HG03108 (cell line): ENCODE results near the gene TTC34.

Source experiments
- ATAC-seq: cut with Tn5 transposase; IDR thresholded peaks from one replicate; pipeline ENCODE4 v1.9.1; 2021; ENCODE audit warnings: moderate library complexity; ENCODE audit not compliant: unreplicated experiment

TTC34 gene

GRCh38 chr1:2643414-2644077 is 157.9 kb downstream of the TTC34 start:
- ATAC-seq, result no peak

DNA sequence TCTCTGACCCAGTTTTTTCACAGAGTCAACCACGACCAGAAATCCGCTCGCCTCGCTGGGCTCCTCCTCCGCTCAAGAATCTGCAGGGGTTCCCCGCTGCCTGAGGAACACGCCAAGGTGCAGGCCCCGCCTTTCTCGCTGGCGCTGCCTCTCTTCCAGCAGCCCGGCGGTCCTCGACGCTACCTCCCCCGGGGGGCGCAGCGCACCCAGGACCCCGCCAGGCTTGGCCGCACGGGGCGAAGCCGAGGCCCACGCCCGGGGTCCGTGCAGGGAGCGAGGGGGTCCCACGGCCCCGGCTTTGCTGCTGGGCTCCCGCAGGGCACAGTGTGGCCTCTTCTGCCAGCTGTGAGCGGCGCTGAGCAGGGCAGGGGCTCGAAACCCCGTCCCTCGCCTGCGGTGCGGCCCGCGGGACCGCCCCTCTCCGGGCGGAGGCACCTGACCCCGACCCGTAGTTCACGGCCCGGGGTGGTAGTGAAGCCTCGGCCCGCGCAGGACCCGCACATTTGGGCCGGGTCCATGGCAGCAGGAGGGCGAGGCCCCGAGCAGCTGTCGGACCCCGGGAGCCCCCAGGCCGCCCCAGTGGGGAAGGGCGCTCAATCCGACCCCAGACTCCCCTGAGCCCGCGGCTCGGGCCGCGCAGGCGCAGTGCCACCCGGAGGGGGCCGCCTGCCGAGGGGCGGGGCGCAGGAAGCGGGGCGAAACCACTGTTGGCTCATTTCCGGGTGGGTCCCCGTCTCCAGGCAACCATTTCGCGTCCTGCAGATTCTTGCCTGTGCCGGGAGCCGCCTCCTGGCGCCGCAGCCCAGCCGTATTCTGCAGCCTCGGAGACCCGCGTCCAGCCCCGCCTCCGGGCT is 158.7 kb downstream of the TTC34 start:
- peak; percentile 78 for ATAC-seq

DNA sequence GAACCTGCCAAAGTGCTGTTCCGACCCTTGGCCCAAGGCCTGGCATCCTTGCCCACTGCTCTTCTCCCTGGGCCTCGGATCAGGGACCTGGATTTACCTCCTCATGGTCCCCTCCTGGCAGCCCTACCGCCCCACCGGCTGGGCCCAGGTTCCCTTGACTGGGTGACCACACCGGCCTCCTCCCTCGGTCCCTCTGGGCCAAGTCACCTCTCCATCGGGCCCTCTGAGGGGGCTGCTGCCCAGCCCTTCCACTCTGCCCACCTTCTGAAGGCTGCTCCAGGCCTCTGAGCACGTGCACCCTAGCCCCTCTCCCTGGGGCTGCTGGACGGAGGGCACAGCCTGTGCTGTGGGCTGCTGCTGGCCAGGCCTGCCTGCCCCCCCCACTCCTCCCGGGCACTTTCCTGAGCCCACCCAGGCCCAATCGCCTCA is 159.3 kb downstream of the TTC34 start:
- no peak for ATAC-seq

DNA sequence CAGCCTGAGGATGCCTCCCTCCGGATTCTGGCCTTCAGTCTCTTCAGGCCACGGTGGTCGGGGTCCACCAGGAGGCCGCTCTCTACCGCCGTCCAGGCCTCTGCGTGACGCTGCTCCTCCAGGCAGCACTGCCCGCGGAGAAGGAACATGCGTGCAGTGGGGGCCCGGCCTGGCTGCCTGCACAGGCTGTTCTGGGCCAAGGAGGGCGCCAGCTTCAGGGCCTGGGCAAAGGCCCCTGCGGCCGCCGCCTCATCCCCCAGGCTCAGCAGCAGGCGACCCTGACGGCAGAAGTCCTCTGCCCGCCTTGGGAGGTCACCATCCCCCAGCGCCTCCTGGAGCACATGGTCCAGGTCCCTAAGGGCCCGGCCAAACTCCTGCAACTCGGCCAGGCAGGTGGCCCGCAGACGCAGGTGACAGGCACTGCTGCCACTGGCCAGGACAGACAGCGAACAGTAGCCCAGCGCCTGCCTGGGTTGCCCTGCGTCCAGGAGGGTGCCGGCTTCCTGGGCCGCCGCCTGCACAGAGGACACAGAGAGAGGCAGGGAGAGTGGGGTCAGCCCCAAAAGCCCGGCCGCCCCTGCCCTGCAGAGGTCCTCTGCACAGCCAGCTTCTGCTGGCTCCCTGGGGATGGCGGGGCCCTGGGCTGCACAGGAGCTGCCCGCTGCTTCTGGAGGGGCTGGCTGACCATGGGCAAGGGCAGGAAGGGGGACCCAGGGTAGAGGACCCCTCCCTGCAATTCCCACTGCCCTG is 159.9 kb downstream of the TTC34 start:
- ATAC-seq, result no peak

DNA sequence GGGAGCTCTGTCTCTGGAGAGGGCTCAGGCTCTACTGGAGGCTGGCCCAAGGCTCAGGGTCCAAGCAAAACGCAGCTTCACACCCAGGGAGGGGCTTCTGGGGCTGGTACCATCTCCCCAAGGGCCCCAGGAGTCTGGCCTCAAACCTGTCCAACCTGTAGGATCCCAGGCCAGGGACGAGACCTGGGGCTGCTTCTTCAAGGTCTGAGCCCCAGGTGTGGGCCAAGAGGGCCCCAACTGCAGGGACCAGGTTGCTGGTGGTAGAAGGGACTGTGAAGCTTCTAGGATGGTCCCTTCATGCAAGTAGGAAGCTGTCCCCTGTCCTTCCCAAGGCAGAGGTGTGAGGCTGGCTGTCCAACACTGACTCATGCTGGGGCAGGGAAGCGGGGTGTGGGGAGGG is 160.9 kb downstream of the TTC34 start:
- ATAC-seq, result no peak

DNA sequence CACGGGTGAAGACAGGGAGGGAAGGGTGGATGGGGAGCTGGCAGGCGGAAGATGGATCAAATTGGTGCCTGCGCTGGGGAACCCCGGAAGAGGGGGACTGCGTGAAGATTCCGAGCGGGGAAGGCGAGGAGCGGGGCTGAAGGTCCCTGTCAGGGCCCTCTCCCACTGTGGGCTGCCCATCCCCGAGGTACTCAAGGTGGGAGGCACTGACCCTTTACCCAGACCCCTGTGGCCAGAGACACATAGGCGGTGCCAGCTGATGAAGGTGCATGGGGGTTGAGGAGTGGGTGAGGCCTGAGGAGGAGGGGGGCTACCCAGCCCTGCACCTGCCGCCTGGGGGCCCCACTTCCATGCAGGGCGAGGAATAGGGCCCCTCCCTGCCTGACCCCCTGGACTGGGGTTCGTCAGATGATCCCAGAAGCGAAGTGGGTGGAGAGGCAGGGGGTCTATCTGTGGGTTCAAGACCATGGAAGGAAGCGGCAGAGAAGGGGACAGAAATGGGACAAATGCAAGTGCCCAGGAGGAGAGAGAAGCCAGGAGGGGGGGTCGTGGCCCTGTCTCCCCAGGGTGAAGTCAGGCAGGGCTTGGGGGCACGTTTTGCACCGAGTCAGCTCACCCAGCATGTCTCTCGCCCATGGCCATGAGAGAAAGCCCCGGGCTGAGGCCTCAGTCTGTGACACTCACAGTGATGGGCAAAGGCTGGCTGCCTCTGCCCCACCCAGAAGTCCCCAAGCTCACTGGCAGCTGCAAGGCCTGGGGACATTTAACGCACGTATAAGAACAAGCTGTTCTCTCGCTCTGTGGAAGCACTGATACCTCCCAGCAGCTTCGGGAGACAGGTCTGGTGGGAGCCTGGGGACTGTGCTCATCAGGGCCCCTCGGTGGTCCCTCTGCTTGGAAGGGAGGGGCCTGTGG is 161.6 kb downstream of the TTC34 start:
- no peak for ATAC-seq

GRCh38 chr1:2639203-2639602 is 162.3 kb downstream of the TTC34 start:
- ATAC-seq, result no peak

- no peak for ATAC-seq
Measured at GRCh38 chr1:2638466-2639115, 162.9 kb downstream of the TTC34 start.

DNA sequence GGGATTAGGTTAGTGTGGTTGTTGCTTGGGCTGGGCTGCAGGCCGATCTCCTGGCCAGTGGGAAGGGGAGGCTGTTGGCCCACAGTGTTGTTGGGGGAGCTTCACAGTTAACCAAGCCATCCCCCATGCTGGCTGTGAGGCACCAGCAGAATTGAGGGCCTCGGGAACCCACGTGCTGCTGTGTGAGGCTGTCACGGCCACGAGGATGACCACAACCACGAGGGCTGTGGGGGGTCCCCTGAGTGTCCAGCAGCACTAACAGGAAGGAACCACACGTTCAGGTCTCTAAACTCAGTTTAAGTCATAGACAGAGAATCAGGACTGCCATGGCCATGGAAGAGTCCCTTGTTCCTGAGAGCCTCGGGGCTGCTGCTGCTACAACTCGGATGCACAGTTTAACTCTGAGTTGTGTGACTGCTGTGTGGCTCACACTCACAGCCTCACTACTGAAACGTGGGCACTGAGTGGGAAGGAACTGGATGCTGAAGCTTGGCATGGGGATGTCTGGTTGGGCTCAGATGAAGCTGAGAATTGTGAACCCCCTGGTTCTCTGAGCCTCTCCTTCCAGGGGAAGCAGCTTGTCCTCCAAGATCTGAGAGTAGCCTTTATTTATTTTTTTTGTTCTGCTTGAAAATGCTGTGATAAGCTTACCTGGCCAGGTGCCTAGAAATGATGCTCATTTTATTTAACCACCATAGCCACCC is 163.9 kb downstream of the TTC34 start:
- ATAC-seq, result no peak

DNA sequence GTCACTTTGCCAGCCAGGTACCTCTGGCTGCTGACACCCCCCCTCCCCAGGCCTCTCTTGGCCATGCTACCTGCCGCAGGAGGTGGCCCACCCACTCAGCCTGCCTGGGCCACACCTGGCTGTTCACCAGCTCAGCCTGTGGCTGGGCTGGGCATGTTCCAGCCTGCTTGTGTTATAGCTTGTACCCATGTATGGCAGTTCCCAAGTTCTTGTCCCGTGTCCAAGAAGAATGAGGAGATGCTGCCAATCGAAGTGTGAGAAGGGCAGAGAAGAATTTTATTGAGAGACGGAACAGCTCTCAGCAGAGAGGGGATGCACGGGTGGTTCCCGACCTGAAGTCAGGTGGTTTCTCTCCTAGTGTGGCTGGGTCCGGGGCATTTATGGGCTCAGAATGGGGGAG is 164.8 kb downstream of the TTC34 start:
- no peak for ATAC-seq

DNA sequence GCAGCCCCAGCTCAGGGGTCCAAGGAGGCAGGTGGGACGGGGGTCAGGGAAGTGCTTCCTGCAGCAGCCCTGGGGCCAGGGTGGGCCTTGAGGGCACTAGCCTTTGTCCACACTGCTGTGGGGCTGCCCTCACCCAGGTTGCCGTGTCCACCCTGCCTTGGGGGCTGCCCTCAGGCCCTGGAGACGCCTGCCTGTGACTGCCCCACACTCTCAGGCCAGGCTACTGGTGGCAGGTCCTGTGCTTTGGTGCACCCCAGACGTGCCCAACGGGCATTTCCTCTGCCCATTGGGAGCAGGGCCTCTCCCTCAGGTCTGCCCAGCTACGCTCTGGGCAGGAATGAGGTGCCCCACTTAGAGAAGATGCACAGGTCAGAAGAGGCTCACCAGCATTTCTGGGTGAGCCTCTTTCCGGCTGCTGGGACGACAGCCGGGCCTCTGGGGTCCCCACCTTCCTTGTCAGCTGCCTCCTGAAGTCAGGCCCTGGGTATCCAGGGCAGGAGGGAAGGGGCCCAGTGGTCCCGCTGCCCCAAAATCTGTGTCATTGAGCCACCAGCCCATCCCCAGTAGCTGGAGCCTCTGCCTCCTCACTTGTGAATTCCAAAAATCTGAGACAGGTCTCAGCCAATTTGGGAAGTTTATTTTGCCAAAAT is 166.0 kb downstream of the TTC34 start:
- no peak for ATAC-seq

DNA sequence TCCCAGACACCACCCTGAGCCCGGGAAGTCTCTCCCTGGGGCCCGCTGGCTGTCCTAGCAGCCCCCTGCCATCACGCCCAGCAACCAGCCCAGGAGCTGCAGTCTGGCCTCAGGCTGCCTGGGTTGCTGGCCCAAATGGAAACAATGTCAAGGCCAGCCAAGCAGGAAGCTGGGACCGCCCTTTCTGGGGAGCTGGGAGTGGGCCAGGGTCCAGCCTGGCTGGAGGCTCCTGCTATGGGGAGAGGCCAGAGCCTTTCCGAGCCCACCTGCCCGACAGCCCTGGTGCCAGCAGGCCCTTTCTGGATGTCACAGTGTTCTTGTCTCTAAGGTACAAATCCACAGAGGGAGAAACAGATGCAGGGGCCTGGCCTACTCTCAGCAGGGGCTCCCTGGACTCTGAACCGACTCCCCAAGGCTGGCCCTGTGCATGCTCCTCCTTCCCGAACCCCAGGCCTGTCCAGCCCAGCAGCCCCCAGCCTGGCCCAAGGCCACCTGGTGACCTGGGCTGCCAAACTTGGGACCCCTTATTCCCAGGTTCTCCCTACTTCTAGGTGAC is 167.5 kb downstream of the TTC34 start:
- no peak for ATAC-seq

GRCh38 chr1:2633366-2633935 is 168.0 kb downstream of the TTC34 start:
- no peak for ATAC-seq

DNA sequence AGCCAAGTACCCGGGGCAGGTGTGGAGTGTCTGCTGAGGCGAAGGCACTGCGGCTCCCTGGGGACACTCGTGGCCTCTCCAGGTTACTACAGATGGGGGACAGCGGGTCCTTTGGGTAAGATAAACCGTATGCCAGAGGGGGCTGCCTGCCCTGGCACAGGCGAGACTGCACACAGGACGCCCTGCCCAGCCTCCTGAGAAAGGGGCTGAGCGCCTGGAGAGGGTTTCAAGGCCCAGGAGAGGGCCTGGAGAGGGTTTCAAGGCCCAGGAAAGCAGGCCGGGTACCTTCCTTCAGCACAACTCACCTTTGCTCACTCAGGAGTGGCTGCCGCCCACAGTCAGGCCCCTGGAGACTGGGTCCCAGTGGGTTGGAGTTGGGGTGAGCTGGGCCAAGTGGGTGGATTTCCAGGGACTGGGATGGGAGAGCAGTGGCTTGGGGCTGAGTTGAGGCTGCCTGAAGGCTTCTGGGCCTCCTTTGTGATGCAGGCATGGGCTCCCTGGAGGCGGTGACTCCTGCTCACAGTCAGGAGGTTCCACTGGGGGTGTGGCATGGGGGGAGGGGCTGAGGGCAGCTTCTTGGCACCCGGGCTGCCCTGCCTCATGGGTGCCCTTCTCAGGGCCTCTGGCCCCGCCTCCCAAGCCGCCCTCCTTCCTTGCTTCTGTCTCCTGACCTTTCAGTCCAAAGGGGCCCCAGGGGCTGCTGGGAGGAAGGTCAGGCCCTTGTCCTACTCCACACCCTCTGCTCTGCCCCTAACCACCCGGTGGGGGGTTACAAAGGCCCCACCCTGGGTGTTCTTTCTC is 168.7 kb downstream of the TTC34 start, which contains the start of gene MMEL1:
Gene MMEL1, minus strand, starts transcription at position 456 of the 801 bp plus-strand sequence. CDS start 3,532 bp downstream, outside the sequence.
- ATAC-seq, result no peak

DNA sequence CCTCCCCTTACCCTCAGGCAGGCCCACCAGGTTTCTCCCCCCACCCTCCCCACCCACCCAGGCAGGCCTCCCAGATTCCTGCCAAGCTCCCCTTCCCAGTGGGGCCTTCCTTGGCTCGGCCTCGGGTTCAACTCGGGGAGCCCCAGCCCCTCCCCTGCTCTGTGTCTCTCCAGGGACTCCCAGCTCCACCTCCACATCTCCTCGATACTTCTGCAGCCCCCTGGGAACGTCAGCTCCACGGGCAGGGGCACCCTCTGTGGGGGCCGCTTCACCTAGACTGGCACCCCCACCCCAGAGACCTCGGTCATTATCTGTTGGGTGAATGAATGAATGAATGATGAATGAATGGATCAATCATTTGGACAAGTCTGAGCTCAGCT is 169.5 kb downstream of the TTC34 start:
- no peak for ATAC-seq

DNA sequence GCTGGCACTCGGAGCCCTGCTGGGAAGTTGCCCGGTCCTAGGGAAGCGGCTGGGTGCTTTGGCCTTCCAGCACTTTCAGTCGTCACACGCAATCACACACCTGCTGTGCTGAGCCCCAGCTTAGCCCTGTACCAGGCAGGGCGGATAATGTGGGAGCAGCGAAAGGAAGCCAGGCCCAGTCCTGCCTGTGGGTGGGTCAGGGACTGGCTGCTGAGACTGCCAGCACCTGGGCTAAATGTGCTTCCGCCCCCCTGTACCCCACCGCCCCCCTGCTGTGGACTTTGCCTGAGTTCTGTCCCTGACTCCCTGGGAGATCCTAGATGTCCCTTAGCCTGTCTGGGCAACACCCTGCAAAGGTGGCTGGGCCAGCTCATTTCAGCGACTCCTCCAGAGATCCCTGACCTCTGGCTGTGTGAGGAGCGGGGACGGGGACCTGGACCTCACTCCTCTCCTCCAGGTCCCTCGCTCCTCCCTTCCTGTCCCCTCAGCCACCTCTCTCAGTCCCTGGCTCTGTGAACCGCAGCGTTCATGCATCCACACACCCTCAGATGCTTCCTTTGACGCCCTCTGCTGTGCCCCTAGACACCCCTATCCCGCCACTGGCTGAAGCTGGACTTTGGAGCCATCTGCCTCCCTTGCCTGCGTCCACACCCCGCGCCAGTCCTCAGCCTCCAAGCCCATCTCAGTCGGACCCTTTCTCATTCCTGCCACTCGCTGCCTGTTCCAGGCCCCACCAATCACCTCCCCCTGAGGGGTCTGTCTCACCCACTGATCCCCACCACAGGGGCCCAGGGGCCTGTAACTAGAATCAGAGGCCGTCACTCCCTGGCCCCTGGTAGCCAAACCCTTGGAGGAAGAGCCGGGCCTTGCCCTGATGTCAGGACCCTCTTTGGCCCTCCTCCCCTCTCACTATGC is 170.1 kb downstream of the TTC34 start:
- no peak for ATAC-seq
